DMS114 treated with DMSO at 0.1 percent for 48 hours (cell line): ENCODE results near the gene ABCA2.
"Not testable (repeated sequence)": the region's sequence is repeated elsewhere in the genome, so short reads cannot be mapped to it uniquely, and the experiment has no call there.

ENCODE experiments used
- DNase-seq: peaks from one replicate; lab custom pipeline; 2025; ENCODE audit not compliant: unreplicated experiment; lab: John Stamatoyannopoulos, UW

Gene ABCA2

DNA sequence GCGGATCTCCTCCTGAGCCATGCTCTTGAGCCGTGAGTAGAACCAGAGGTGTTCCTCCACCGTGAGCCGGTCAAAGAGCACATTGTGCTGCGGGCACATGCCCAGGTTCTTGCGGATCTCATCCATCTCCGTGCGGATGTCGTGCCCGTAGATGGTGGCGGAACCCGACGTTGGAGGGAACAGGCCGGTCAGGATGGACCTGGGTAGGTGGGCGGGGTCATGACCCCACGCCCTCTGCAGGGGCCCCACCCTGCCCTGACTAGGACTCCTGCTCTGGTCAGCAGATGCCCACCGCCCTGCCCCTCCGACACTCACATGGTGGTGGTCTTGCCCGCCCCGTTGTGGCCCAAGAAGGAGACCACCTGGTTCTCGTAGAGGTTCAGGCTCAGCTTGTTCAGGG is 12.1 kb downstream of the ABCA2 start:
- no peak for DNase-seq

DNA sequence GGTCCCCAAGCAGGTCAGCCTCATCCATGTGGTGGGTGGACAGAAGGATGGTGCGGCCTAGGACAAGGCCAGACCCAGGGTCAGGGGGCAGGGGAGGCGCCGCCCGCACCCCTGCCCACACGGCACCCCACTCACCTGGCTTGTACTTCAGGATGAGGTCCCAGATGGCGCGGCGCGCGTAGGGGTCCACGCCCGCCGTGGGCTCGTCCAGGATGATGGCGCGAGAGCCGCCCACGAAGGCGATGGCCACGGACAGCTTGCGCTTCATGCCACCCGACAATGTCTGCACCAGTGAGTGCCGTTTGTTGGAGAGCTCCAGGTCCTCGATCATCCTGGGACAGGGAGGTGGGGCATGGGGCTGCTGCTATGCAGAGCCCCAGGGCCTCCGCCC is 12.5 kb downstream of the ABCA2 start:
- DNase-seq, result no peak

GRCh38 chr9:137014776-137015539 is 13.1 kb downstream of the ABCA2 start:
- no peak for DNase-seq

- no peak for DNase-seq
Measured at GRCh38 chr9:137014166-137014565, 13.9 kb downstream of the ABCA2 start.

GRCh38 chr9:137013571-137013940 is 14.5 kb downstream of the ABCA2 start:
- no peak for DNase-seq

- no peak for DNase-seq
Measured at GRCh38 chr9:137012694-137013570, 15.1 kb downstream of the ABCA2 start.

DNA sequence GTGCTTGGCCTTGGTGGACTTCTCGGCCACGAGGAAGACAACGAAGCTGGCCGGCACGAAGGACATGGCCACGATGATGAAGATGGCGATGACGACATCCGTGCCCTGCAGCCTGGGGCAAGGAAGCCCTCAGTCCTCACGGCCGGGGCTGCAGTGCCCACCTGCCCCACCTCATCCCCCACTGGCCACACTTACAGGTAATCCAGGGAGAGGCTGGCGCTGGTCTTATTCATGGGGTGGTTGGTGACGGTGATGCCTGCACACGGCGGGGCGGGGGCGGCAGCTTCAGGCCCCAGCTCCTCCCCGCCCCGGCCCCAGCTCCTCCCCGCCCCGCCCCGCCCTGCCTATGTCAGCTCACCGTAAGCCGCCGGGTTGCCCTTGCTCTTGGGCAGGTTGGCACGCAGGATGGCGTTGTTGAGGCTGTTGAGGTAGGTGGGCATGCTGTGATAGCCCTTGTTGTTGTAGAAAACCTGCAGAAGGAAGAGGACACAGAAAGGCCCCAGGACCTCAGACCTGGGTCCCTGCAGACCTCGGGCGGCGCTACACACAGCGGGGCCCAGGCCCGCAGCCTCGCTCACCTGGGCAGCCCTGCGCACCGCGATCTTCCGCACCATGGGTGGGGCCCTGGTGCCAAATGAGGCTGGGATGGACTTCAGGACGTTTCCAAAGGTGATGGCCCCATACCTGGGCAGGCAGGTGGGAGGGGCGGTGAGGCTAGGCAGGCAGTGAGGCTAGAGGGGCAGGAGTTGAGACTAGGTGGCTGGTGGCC is 15.9 kb downstream of the ABCA2 start:
- DNase-seq, result no peak

DNA sequence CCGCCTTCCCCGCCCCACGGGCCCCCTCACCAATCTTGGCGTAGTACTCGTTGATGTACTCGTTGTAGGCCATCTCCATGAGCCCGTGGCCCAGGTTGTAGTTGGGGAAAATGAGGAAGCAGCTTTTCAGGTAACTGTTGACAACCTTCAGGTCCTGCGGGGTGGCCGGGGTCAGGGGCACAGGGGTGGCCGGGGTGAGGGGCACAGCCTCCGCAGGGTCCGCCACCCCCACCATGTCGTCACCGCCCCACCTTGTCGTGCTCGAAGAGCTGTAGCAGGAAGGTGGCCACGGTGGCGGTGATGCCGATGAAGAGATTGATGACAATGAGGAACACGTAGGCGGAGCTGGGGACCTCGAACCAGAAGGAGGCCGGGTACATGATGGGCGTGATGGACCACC is 16.9 kb downstream of the ABCA2 start:
- no peak for DNase-seq

GRCh38 chr9:137009938-137010732 is 17.9 kb downstream of the ABCA2 start:
- DNase-seq, result no peak

DNA sequence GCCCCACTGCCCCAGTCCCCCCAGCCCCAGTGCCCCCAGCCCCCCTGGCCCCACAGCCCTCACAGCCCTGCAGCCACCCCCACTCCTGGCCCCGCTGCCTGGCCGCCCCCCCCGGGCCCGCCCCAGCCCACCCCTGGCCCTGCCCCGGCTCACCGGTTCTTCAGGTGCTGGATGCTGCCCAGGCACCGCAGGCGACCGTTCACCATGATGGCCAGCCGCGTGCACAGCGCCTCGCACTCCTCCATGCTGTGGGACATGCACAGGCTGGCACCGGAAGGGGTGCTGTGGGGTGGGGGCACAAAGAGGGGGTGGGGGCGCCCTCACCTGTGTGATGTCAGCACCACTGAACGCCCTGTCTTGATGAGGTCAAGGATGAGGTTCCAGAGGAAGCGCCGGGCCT is 18.8 kb downstream of the ABCA2 start:
- no peak for DNase-seq

GRCh38 chr9:137008312-137008711 is 19.7 kb downstream of the ABCA2 start:
- DNase-seq, result no peak

GRCh38 chr9:137007816-137008270 is 20.2 kb downstream of the ABCA2 start:
- DNase-seq, result no peak

GRCh38 chr9:137007108-137007815 is 20.8 kb downstream of the ABCA2 start:
- DNase-seq, result no peak

- no peak for DNase-seq
Measured at GRCh38 chr9:137006116-137007003, 21.7 kb downstream of the ABCA2 start.

DNA sequence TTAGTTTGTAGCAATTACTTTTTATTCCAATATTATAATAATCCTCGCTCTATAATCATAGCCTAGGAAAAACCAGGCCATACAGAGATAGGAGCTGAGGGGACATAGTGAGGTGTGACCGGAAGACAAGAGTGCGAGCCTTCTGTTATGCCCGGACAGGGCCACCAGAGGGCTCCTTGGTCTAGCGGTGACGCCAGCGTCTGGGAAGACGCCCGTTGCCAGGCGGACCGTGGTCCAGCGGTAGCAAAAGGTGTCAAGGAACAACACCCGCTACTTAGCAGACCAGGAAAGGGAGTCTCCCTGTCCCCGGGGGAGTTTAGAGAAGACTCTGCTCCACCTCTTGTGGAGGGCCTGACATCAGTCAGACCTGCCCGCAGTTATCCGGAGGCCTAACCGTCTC is 23.8 kb downstream of the ABCA2 start:
- not testable (repeated sequence) for DNase-seq

GRCh38 chr9:137002646-137003041 is 25.4 kb downstream of the ABCA2 start:
- no peak for DNase-seq

GRCh38 chr9:137001857-137002645 is 26.0 kb downstream of the ABCA2 start:
- DNase-seq, result no peak

DNA sequence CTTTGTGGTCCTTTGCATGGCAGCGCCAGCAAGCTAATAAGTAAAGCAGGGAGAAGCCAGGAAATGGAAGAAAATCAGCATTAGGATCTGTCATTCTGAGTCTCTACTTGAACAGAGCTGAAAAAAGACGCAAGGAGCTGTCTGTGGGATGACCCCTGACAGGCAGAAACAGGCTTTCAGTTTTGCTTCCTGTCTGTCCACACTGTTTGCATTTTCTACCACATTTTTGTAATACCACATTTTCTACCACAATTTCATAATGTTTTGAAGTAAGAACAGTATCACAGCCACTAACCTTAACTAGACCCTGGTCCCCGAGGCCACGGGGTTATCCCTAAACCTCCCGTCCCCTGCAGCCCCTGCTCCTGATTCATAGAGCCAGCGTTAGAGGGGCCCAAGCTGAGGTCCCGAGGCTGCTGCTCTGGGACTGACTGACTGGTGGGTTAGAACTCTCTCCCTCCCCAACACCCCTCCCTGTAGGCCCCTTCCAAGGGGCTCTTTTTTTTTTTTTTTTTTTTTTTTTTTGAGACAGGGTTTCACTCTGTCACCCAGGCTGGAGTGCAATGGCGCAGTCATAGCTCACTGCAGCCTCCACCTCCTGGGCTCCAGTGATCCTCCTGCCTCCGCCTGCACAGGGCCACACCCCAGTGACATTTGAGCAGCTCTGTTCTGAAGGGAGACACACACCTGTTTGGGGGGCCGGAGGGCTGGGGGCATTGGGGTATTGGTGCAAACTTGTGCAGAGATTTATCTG is 27.7 kb downstream of the ABCA2 start:
- DNase-seq, result no peak
